Measurements from ENCODE around the gene DIP2B.

The DIP2B gene

DNA sequence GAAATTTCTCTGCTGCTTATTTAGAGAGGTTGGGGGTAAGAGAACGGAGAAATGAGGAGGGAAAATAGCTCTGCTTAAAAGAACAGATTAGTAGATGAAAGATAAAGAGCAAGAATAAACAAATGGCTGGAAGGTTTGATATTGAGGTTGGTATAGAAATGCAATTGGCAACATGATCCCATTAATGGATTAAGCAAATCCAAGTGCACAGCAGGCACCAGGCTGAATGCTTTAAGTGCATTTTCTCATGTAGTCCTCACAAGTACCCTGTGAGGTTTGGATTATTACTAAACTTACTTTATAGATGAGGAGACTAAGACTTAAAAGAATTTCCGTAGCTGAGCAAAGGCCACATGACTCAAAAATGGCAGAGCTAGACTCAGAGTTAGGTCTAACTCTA lies 182.2 kb downstream of the DIP2B start:
- Histone ChIP-seq H3K79me2 (ENCODE audit: insufficient read depth, low read length) (no peaks in the 10 kb centered on the region), H3K27me3 (ENCODE audit: low read length) (no peaks in the 10 kb centered on the region), H2AFZ (ENCODE audit: low read depth, low read length, severe bottlenecking) (no peak overlapping the region), H4K20me1 (ENCODE audit: low read depth, low read length) (no peaks in the 10 kb centered on the region), H3K4me3 (ENCODE audit: insufficient read depth, low read length, poor library complexity, severe bottlenecking) (no peak overlapping the region), H3K9me3 (ENCODE audit: insufficient read depth, low read length) (no peaks in the 10 kb centered on the region), H3K9me2 (replicated peaks; ENCODE audit: insufficient read depth, low read length) (no peaks in the 10 kb centered on the region), H3K9ac (ENCODE audit: low read length) (no peak overlapping the region), H3K27ac (ENCODE audit: low read depth, low read length) (no peak overlapping the region), H3K4me2 (ENCODE audit: low read depth, low read length, poor library complexity, severe bottlenecking) (no peak overlapping the region), H3K36me3 (ENCODE audit: low read length) (no peaks in the 10 kb centered on the region), H3F3A (ENCODE audit: insufficient read depth) (no peaks in the 10 kb centered on the region)
- no peak for TF ChIP-seq EZH2phosphoT487 (conservative IDR thresholded peaks at IDR 0.05; ENCODE audit: low read length)
- no peak for TF ChIP-seq CTCF (IDR thresholded peaks at IDR 0.05; ENCODE audit: insufficient read depth, low read length, poor library complexity, severe bottlenecking)

GRCh38 chr12:50689437-50689836 lies 184.7 kb downstream of the DIP2B start:
- H3K4me3 ChIP-seq (ENCODE audit: insufficient read depth, low read length, poor library complexity, severe bottlenecking), result no peak overlapping the region
- no peaks in the 10 kb centered on the region for H3K9me2 ChIP-seq (replicated peaks; ENCODE audit: insufficient read depth, low read length)
- H3K9me3 ChIP-seq (ENCODE audit: insufficient read depth, low read length), result no peaks in the 10 kb centered on the region
- TF ChIP-seq EZH2phosphoT487 (conservative IDR thresholded peaks at IDR 0.05; ENCODE audit: low read length) (no peak), CTCF (IDR thresholded peaks at IDR 0.05; ENCODE audit: insufficient read depth, low read length, poor library complexity, severe bottlenecking) (no peak)
- H3K79me2 ChIP-seq (ENCODE audit: insufficient read depth, low read length), result no peaks in the 10 kb centered on the region
- H3K27ac ChIP-seq (ENCODE audit: low read depth, low read length), result no peak overlapping the region
- no peak overlapping the region for H3K4me2 ChIP-seq (ENCODE audit: low read depth, low read length, poor library complexity, severe bottlenecking)
- no peaks in the 10 kb centered on the region for H3K27me3 ChIP-seq (ENCODE audit: low read length)
- H3F3A ChIP-seq (ENCODE audit: insufficient read depth), result no peaks in the 10 kb centered on the region
- H3K9ac ChIP-seq (ENCODE audit: low read length), result no peak overlapping the region
- no peak overlapping the region for H2AFZ ChIP-seq (ENCODE audit: low read depth, low read length, severe bottlenecking)
- no peaks in the 10 kb centered on the region for H4K20me1 ChIP-seq (ENCODE audit: low read depth, low read length)
- no peaks in the 10 kb centered on the region for H3K36me3 ChIP-seq (ENCODE audit: low read length)

- no peak overlapping the region for H2AFZ ChIP-seq (ENCODE audit: low read depth, low read length, severe bottlenecking)
- no peaks in the 10 kb centered on the region for H3K36me3 ChIP-seq (ENCODE audit: low read length)
- no peaks in the 10 kb centered on the region for H3K27me3 ChIP-seq (ENCODE audit: low read length)
- no peaks in the 10 kb centered on the region for H3K9me2 ChIP-seq (replicated peaks; ENCODE audit: insufficient read depth, low read length)
- no peak for TF ChIP-seq CTCF (IDR thresholded peaks at IDR 0.05; ENCODE audit: insufficient read depth, low read length, poor library complexity, severe bottlenecking)
- TF ChIP-seq EZH2phosphoT487 (conservative IDR thresholded peaks at IDR 0.05; ENCODE audit: low read length), result no peak
- no peaks in the 10 kb centered on the region for H3K79me2 ChIP-seq (ENCODE audit: insufficient read depth, low read length)
- no peaks in the 10 kb centered on the region for H4K20me1 ChIP-seq (ENCODE audit: low read depth, low read length)
- H3K4me2 ChIP-seq (ENCODE audit: low read depth, low read length, poor library complexity, severe bottlenecking), result no peak overlapping the region
- no peak overlapping the region for H3K9ac ChIP-seq (ENCODE audit: low read length)
- H3K9me3 ChIP-seq (ENCODE audit: insufficient read depth, low read length), result no peaks in the 10 kb centered on the region
- no peaks in the 10 kb centered on the region for H3F3A ChIP-seq (ENCODE audit: insufficient read depth)
- H3K4me3 ChIP-seq (ENCODE audit: insufficient read depth, low read length, poor library complexity, severe bottlenecking), result no peak overlapping the region
- H3K27ac ChIP-seq (ENCODE audit: low read depth, low read length), result no peak overlapping the region
Measured at GRCh38 chr12:50690925-50691324, 186.1 kb downstream of the DIP2B start.

- Histone ChIP-seq H3K27ac (ENCODE audit: low read depth, low read length) (no peak overlapping the region), H3K27me3 (ENCODE audit: low read length) (no peaks in the 10 kb centered on the region), H4K20me1 (ENCODE audit: low read depth, low read length) (no peaks in the 10 kb centered on the region), H3K9me3 (ENCODE audit: insufficient read depth, low read length) (no peaks in the 10 kb centered on the region), H3F3A (ENCODE audit: insufficient read depth) (no peaks in the 10 kb centered on the region), H2AFZ (ENCODE audit: low read depth, low read length, severe bottlenecking) (no peak overlapping the region), H3K4me2 (ENCODE audit: low read depth, low read length, poor library complexity, severe bottlenecking) (no peak overlapping the region), H3K9ac (ENCODE audit: low read length) (no peak overlapping the region), H3K36me3 (ENCODE audit: low read length) (no peaks in the 10 kb centered on the region), H3K9me2 (replicated peaks; ENCODE audit: insufficient read depth, low read length) (no peaks in the 10 kb centered on the region), H3K4me3 (ENCODE audit: insufficient read depth, low read length, poor library complexity, severe bottlenecking) (no peak overlapping the region), H3K79me2 (ENCODE audit: insufficient read depth, low read length) (no peaks in the 10 kb centered on the region)
- TF ChIP-seq EZH2phosphoT487 (conservative IDR thresholded peaks at IDR 0.05; ENCODE audit: low read length) (no peak), CTCF (IDR thresholded peaks at IDR 0.05; ENCODE audit: insufficient read depth, low read length, poor library complexity, severe bottlenecking) (no peak)
Measured at GRCh38 chr12:50695961-50696360, 191.2 kb downstream of the DIP2B start.

Measured in SU-DHL-6 (cell line).